Right hindlimb (tissue), 1 donor: ENCODE results near the gene H2AZ2.
"Not testable (repeated sequence)": the region's sequence is repeated elsewhere in the genome, so short reads cannot be mapped to it uniquely, and the experiment has no call there.

Experiments used
- DNase-seq: peaks from one replicate; pipeline ENCODE4 v3.0.0-alpha.2; 2018

H2AZ2 gene

DNA sequence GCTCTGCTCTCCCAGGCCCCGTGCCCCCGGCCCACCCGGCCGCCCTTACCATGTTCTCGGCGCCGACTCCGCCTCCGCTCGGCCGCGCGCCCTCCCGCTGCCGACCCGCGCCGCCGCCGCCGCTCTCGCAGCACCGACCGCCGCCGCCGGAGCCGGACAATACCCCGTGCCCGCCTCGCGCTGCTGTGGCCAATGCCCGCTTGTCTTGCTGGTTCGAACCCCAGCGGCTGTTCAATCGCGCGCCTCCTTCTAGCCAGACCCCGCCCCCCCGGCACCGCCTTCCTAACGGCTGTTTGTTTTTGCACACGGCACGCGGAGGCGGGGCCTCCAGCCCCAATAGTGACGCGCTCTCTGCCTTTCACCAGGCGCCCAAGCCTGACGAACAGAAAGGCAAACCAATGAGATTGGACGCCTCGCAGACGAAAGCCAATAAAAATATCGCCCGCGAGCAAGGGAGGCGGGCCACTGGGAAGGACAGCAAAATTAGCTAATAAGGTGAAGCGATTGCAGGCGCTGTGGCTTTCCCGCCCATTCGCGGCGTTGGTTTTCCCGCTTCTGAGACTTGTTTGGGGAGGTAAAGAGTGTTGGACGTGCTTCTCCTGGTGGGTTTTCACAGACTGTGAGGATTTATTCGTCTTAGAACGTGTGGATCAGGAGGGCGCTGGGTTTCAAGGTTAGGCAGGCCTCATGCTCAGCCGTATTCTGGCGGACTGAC is at the start of gene H2AZ2:
H2AZ2 (minus strand) TSS at position 168 of the 715 bp plus-strand sequence; CDS start at position 52, 116 bp downstream.
- DNase-seq = peak; percentile 100

DNA sequence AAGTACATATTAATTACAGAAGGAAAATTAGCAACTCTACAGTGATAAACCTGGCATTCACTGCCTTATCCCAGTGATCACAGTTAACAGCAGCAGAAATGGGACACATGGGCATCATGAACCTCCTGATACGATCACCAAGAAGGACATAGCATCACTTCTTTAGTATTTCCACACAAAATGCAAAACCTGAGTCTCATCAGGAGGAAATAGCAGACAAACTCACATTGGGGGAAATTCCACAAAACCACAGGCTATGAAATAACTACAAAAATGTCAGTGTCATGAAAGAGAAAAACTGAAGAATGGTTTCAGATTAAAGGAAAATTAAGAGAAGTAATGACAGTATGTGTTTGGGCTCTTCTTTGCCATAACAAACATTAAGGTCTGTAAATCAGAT is 49.4 kb upstream of the H2AZ2 start:
- DNase-seq = no peak

DNA sequence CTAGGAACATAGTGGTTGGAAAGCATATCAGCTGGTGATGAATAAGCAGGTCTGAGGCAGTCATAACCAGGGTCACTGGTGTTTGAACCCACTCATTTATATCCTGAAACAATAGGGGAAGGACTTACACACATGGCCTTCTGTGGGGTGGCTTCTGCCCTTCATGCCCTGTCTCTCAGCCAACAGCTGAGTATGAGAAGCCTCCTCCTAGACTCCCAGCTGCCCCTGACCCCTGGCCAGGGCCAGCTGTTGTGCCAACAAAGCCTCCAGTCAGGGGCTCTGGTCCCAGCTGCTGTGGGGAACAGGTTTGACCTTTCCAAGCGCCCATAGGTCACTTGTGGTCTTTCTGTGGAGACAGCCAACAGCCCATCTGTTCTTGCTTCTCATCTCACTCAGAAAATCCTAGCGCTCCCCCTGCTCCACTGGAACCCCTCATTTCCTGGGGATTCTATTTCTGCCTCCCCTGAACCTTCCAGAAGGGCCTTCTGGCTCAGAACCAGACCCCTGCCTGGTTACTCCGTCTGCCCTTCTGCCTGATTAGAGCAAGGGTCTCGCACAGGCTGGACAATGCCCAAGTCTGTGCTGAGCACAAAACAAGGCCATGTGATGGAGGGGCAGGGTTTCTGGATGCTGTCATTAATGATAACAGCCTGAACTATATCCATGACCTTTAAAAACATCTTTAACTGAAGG is 47.1 kb upstream of the H2AZ2 start:
- peak; percentile 79 for DNase-seq

DNA sequence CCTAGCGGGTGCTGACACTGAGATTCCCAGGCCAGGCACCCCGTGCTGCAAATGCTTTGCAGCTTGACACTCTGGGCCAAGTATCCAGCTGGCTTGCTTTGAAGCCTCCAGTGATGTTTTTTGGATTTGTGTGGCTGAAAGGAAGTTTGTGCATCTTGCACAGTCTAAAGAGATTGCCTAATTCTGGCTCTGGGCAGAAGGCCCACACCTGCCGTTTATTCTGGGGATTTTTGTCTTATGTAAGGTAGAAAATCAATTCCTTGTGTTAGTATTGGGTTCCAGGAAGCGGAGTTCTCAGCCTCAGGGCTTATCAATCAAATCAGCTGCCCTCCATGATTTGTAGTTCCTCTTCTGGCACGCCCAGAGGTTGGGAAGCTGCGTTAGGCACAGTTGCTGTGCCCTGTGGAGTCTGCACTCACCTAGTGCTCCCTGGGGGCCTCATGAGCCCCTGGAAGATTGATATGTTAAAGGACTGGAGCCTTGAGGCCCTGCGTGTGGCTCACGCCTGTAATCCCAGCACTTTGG is 45.9 kb upstream of the H2AZ2 start:
- DNase-seq = no peak

DNA sequence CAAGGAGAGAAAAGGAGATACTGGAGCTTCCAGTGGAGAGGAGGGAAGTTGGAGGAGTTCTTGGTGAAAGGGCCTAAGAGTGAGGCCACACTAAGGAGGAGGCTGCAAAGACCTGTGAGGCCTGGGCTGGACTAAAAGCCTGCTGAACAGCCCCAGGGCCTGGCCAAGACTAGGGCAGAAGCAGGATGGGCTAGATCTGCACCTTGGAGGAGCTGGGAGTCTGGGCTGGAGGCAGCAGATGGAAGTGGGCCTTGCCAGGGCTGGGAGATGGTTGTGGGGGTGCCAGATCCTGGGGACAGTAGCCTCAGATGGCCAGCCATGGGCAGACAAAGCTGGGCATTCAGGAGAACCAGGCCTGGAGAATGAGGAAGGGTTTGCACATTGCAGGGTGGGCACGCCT is 43.9 kb upstream of the H2AZ2 start:
- no peak for DNase-seq

DNA sequence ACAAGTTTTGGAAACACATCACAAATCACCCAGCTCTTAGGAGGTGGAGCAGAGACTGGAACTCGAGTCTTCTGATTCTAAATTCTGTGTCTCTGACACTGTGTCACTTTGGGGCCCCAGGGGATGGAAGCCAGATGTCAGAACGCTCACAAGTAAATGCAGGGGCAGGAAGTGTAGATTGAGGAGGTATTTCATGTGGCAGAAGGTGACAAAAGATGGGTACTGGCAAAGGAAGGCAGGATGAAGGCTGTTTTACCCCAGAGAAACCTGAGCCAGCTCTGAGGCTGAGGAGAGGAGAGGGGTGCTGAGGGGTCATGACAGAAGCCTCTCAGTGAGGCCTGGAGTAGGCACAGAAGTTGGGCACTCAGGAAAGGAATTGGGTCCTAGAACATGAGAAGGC is 43.5 kb upstream of the H2AZ2 start:
- no peak for DNase-seq

DNA sequence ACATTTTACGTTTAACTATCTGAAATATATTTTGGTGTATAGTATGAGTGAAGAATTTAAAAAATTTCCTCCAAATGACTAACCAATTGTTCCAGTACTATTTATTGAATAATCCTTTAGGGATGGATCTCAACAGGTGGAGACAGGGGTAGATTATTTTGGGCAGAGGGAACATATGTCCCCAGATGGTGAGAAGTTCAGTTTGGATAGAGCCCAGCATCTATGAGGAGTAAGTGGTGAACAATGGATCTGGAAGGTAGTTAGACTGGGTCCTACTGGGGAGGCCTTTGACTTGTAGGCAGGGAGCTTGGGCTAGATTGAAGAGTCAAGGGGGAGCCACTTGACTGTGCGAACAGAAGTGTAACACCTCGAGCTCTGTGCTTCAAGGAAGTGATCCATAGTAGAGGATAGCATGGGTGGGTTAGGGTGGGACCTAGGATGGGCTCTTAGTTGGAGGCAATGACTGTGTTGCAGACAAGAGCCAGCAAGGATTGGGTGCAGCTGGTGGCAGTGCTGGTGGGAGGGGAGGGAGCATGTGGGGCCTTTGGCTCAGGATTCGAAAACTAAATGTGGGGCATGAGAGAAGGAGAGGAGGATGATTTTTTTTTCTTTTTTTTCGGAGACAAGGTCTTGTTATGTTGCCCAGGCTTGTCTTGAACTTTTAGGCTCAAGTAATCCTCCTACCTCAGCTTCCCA is 41.3 kb upstream of the H2AZ2 start:
- peak; percentile 58 for DNase-seq

DNA sequence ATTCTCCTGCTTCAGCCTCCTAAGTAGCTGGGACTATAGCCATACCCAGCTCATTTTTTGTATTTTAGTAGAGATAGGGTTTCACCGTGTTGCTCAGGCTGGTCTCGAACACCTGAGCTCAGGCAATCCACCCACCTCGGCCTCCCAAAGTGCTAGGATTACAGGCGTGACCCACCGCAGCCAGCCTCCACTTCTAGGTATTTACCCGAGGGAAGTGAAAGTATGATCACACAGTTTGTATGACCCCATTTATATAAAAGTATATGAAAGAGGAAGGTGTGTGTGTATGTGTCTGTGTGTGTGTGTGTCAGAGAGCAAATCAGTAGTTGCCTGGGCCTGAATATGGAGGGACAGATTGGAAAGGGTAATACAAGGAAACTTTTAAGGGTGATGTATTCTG is 39.4 kb upstream of the H2AZ2 start:
- no peak for DNase-seq

DNA sequence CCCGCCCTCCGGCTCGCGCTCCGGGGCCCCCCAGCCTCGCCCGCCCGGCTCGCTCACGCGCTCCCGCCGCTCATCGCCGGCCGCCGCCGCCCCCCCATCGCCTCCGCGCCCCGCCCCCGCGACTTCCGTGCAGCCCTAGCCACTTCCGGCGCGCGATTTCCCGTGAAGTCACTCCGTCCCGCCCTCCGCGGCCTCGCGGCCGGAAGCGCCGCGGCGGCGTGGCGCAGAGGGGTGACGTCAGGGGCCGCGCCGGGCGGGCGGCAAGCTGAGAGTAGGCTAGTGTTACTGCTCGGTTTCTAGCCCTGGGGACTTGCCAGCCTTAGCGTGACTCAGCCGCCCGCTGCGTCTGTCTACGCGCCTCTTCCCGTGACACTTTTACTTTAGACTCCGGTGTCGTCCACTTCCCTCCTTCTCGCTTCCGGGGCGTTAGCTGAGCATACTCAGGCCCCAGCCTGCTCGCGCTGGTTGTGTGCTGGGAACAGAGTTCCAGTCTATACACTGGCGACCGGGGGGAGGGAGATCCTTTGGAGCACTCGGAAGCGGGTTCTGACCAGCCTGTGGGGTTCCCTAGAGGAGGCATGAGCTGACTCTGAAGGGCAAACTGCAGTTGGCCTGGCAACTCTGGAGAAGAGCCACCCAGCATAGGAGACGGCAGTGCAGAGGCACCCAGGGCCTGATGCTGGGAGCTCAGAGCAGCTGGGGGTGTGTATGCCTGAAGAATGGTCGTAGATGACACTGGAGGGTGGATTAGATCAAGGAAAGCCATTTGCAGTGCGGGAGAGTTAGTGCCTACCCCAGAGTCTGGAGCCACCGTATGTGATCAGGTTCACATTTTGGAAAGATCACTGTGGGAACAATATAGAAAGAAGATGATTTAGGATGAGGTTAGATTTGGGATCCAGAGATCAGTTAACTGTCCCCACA is 37.8 kb upstream of the H2AZ2 start, which contains the start of gene PURB:
PURB (minus strand) TSS at position 137 of the 924 bp plus-strand sequence. CDS start 182 bp downstream, outside the sequence.
- DNase-seq = peak; percentile 95

DNA sequence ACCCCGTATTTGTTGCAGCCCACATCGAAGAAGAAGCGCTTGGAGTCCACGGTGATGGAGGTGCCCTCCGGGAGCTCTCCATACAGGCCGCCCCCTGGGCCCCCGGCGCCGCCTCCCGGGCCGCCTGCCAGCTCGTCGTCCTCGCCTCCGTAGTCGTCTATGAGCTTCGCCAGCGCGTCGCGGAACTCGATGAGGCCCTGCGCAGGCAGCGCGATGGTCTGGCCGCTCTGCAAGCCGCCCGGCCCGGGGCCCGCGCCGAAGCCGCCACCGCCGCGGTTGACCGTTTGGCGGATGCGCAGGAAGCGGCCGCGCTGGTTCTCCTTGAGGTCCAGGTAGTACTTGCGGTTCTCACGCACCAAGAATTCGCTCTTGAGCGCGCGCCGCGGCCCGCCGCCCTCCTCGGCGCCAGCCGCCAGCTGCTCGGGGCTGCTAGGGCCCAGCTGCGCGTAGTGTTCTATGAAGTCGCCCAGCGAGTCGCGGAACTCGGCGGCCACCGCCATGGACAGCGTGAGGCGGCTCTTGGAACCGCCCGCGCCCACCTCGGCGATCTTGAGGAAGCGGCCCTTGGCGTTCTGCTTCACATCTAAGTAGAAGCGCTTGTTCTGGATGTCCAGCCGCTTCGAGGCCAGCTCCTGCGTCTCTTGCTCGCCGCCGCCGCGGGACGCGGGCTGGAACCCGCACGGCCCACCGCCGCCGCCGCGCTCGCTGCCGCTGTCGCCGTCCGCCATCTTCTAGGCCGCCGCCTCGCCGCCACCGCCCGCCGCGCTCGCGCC is 36.9 kb upstream of the H2AZ2 start:
- DNase-seq = peak; percentile 82

DNA sequence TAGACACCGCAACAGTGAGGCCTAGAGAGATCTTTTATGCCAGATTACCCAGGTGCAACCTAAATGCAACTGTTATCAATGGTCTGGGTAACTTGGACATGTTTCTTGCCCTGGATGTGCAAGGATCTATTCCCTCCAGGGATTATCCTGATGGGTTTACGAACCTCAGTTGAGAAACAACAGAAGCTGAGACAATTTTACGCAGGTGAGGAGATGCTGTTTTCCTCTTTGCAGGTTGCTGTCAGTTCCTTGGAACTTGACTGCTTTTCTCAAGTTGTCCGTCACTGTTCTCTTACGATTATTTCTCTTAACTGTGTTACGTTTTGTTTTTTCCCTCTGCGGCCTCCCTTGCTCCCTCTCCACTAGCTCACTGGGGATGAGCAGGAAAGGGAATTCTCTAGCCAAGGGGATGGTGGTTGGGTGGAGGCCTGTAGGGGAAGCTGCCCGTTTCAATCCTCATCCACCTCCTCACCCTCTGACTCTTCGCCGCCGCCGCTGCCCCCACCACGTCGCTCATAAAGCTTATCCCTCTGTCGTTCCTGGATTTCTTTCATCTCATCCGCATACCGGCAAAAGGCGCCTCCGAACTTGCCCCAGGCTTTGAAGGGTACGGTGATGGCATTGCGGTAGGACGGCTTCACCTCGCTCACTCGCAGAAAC is 36.2 kb upstream of the H2AZ2 start:
- DNase-seq = no peak

DNA sequence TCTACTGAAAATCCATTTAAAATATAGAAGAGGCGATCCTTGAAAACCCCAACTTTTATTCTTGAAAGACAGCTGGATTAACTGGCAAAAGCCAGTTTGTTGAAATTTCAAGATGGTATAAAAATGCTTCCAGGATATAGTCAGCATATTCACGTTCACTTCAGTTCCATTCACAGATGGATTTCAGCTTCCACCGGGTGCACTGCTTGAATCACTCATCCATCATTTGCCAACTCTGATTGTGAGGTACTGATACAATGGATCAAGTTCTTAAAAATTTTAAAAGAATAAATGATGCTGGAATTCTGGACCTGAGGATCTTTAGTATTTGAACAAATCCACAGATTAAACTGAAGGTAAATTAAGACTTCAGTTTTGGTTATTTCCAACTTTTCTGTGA is 35.0 kb upstream of the H2AZ2 start:
- DNase-seq = no peak

DNA sequence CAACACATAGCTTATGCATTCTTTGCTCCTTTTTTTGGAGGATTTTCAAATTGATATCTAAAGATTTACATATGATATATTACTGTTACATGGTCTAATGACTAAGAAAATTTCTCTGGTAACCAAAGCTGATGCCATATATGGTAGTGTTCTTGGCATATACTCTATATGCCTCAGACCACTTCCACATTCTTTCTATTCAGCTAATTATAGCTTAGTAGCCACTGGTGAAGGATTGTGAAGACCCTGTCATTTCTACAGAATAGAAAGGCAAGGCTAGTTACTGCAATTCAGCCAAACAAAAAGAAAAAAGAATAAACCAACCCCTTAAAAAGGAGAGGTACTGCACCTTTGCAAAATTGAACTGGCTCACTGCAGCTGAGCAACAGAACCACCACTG is 33.7 kb upstream of the H2AZ2 start:
- no peak for DNase-seq

DNA sequence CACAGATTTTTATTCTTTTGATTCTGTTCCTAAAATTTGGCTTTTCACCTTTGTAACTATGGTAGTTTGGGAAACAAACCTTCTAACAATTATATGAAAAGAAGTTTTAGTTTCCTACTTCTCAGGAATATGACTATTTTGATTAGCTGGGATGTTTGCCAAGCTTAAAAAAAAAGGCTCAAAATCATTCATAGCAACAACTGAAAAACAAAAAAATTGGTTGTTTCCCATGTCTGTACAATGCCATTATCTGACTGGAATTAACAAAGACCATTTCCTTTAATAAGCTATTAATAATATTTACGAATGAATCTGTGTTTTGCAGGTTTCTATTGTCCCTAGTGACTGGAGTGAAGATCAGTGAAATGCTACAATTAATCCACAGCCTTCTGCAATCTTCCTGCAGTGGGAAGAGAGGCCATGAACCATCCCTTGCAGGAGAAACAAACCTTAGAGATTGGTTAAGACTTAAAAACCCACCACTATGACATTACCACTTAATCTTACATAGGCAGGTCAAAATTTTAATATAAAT is 33.2 kb upstream of the H2AZ2 start:
- no peak for DNase-seq

DNA sequence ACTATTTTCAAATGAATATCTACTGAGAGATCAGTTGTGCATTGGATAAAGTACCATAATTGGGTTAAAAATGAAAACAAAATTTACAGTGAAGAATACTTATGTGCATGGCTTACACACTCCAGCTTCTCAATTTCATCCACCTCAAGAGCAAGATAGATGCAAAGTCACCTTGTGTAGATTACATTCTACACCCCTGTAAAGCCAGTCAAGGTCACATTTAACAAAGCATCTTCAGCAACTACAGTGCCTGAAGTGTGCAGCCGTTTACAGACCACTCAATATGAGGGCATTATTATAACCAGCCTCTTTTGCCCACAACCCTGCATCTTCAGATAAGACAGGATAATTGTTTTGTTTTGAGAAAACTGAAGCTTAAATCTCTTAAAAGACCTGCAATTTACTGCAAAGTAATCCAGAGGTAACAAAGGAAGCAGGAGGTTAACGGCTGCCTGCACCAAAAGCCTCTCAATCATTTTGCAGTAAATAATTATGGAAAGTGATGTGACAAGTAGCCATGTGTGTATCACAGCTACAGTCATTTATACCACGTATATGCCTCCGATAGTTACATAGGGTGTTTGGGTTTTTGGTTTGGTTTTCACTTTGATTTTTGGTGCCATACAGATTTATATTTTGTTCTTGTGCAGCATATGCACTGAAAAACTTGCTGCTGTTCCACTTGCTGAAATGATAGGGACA is 32.6 kb upstream of the H2AZ2 start:
- no peak for DNase-seq

DNA sequence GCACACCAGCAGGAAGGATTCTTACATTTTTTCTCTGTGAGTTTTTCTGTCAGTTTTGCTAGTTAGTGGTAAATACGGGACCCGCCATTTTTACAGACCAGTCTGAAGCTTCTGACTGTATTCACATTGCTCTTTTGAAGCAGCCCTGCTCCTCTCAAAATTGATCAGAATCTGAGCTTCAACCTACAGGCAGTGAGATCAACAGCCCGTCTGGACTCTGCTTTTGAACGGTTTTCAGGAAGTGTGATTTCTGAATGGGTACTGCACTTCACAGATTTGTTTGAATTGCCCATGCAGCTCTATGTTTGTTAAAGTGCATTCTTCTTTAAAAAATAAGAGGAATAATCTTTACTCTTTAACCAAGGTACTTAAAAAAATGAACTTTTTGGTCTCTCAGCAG is 28.5 kb upstream of the H2AZ2 start:
- no peak for DNase-seq

DNA sequence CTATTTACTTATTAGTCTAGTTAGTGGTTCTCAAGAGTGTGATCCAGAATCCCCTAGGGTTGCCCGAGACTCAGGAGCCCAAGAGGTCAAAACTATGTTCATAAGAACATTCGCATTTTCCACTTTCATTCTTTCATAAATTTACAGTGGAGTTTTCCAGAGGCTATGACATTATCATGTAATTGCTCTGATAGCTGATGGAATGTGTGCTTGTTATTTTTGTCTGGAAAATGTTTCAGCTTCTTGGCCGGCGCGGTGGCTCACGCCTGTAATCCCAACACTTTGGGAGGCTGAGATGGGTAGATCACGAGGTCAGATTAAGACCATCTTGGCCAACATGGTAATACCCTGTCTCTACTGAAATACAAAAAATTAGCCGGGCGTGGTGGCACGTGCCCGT is 27.4 kb upstream of the H2AZ2 start:
- DNase-seq = no peak

DNA sequence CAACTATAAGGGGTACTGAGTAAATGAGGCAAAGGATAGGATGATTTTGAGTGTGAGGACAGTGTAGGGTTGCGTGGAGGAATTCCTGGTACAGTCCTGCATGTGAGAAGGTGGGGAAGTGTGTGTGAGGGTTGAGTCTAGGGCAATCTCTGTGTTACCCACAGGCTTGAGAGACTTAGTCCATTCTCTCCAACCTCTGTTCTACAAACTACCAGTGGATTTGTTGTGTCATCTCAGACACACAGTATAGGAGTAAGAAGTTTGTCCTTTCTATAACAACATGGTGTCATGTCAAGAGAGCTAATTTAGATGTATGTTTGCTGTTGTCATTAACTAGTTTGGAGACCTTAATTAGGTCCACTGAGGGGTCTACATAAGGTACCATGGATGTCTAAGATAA is 24.9 kb upstream of the H2AZ2 start:
- DNase-seq = no peak

DNA sequence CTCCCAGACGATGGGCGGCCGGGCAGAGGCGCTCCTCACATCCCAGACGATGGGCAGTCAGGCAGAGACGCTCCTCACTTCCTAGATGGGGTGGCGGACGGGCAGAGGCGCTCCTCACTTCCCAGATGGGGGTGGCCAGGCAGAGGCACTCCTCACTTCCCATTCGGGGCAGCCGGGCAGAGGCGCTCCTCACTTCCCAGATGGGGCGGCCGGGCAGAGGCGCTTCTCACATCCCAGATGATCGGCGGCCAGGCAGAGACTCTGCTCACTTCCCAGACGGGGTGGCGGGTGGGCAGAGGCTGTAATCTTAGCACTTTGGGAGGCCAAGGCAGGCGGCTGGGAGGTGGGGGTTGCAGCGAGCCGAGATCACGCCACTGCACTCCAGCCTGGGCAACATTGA is 24.0 kb upstream of the H2AZ2 start:
- not testable (repeated sequence) for DNase-seq

DNA sequence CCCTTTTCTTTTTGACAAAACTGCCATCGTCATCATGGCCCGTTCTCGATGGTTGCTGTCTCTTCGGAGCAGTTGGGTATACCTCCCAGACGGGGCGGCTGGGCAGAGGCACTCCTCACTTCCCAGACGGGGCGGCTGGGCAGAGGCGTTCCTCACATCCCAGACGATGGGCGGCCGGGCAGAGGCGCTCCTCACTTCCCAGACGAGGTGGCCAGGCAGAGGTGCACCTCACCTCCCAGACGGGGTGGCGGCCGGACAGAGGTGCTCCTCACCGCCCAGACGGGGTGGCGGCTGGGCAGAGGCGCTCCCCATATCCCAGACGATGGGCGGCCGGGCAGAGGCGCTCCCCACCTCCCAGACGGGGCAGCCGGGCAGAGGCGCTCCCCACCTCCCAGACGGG is 22.9 kb upstream of the H2AZ2 start:
- DNase-seq = not testable (repeated sequence)
